ENCODE results near the gene CRYGD. TPM values are rescaled to one million over a fixed set of nuclear protein-coding genes. Genes with fewer than 3 reads are reported as not detected.

Gene CRYGD
- polyA plus RNA-seq, 3 donors = not detected

DNA sequence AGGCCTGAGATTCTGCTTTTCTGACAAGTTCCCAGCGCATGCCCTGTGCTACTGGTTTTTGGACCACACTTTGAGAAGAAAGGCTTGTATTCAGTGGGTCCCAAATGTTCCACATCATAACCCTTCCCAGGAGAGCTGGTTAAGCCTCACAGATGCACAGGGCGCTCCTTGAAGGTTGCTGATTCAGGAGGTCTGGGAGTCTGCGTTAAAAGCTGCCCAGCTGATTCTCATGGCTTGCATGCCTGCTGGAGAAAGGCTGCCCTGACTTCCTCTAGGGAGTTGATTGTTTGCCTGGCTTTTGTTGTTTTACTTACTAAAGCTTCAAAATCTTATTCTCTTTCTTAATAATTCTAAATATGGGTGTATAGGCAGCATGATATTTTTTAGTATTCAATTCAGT lies 20.7 kb downstream of the CRYGD start:
- Histone ChIP-seq H3K4me1 (ENCODE audit: control insufficient read depth in 1 of 2, insufficient read depth in 2 of 2, low read length in 2 of 2) (peaks cover 0 to 18% of the 10 kb centered on the region in 2 donors), H3K4me2 (replicated peaks; ENCODE audit: extremely low read depth, low read length, poor library complexity, severe bottlenecking) (no peak overlapping the region), H4K20me1 (ENCODE audit: insufficient read depth, low read length) (no peaks in the 10 kb centered on the region), H3K36me3 (replicated peaks in 1 of 2; ENCODE audit: control insufficient read depth in 1 of 2, insufficient read depth in 2 of 2, low read length in 2 of 2) (no peaks in the 10 kb centered on the region), H3K4me3 (replicated peaks in 1 of 3; ENCODE audit: low read depth in 2 of 3, low read length in 3 of 3) (no peak overlapping the region), H3K27me3 (ENCODE audit: control insufficient read depth in 2 of 2, insufficient read depth in 2 of 2, low read length in 2 of 2) (no peaks in the 10 kb centered on the region), H3K9ac (ENCODE audit: insufficient read depth, low read length, poor library complexity, severe bottlenecking) (no peak overlapping the region), H3K27ac (ENCODE audit: low read depth in 1 of 2, low read length in 2 of 2) (no peak overlapping the region), H2AFZ (ENCODE audit: insufficient read depth, low read depth, low read length, poor library complexity, severe bottlenecking) (no peak overlapping the region), H3K9me3 (replicated peaks in 1 of 2; ENCODE audit: control insufficient read depth in 1 of 2, insufficient read depth in 1 of 2, low read length in 2 of 2) (no peaks in the 10 kb centered on the region), H3K79me2 (ENCODE audit: insufficient read depth, low read length) (no peaks in the 10 kb centered on the region)
- Mint-ChIP-seq H3K27ac (no peak overlapping the region), H3K27me3 (ENCODE audit: low read depth in 3 of 3) (peaks cover 0 to 3% (median 0%) of the 10 kb centered on the region in 3 donors), H3K9me3 (peaks cover 0 to 4% (median 0%) of the 10 kb centered on the region in 7 donors), H3K36me3 (no peaks in the 10 kb centered on the region), H3K4me1 (peaks cover 24% of the 10 kb centered on the region), H3K4me3 (no peak overlapping the region)
- WGBS (ENCODE audit: insufficient coverage) = no CpG with 5 or more reads among the region's 3 CpGs
- no peak for DNase-seq
- TF ChIP-seq, protein P1, sequence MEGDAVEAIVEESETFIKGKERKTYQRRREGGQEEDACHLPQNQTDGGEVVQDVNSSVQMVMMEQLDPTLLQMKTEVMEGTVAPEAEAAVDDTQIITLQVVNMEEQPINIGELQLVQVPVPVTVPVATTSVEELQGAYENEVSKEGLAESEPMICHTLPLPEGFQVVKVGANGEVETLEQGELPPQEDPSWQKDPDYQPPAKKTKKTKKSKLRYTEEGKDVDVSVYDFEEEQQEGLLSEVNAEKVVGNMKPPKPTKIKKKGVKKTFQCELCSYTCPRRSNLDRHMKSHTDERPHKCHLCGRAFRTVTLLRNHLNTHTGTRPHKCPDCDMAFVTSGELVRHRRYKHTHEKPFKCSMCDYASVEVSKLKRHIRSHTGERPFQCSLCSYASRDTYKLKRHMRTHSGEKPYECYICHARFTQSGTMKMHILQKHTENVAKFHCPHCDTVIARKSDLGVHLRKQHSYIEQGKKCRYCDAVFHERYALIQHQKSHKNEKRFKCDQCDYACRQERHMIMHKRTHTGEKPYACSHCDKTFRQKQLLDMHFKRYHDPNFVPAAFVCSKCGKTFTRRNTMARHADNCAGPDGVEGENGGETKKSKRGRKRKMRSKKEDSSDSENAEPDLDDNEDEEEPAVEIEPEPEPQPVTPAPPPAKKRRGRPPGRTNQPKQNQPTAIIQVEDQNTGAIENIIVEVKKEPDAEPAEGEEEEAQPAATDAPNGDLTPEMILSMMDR (IDR thresholded peaks at IDR 0.05) = no peak
- intact Hi-C loops (cut with micrococcal nuclease) = no loop called here

DNA sequence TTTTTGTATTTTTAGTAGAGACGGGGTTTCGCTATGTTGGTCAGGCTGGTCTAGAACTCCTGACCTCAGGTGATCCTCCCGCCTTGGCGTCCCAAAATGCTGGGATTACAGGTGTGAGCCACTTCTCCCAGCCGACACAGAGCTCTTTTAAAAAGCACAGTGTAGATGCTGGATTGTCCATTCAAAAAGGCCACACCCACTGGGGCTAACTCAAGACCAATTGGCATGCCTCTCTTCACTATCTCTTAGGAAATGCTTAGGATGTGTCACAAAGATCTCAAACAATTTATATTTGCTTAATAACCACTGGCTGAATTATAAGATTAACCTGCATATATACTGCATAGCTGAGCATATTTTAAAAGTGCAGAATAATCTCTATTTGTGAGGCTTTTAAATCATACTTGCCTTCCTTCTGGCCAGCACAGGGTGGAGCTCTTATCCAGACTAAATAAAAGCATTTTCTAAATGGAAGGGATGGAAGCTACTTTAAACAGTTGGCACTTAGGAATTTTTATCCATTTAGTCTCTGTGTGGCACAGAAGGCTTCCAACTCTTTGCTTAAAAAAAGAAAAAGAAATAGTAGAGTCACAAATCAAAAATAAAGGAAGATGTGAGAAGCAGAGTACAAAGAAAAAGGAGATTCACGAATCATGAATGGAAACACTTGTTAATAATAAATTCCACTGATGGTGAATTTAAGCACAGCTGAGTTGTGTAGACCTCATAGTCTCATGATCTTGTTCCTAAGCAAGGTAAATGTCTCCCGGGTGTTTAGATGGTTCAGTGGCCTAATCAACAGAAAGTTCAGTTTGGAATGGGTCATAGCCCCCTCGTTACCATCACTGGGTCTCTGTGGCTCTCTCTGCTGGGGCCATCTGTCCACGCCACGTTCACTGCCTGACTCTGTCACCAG lies 22.4 kb downstream of the CRYGD start:
- Mint-ChIP-seq H3K4me1 (peaks cover 24% of the 10 kb centered on the region), H3K27ac (peak overlapping the region in 1 of 7 donors; percentile 45), H3K27me3 (ENCODE audit: low read depth in 3 of 3) (peaks cover 0 to 3% (median 0%) of the 10 kb centered on the region in 3 donors), H3K36me3 (no peaks in the 10 kb centered on the region), H3K9me3 (peaks cover 0 to 4% (median 0%) of the 10 kb centered on the region in 7 donors), H3K4me3 (peak overlapping the region; percentile 31 to 69)
- Histone ChIP-seq H2AFZ (ENCODE audit: insufficient read depth, low read depth, low read length, poor library complexity, severe bottlenecking) (peak overlapping the region; percentile 47), H3K9ac (ENCODE audit: insufficient read depth, low read length, poor library complexity, severe bottlenecking) (no peak overlapping the region), H3K4me2 (replicated peaks; ENCODE audit: extremely low read depth, low read length, poor library complexity, severe bottlenecking) (no peak overlapping the region), H3K36me3 (replicated peaks in 1 of 2; ENCODE audit: control insufficient read depth in 1 of 2, insufficient read depth in 2 of 2, low read length in 2 of 2) (no peaks in the 10 kb centered on the region), H3K27me3 (ENCODE audit: control insufficient read depth in 2 of 2, insufficient read depth in 2 of 2, low read length in 2 of 2) (no peaks in the 10 kb centered on the region), H3K4me1 (ENCODE audit: control insufficient read depth in 1 of 2, insufficient read depth in 2 of 2, low read length in 2 of 2) (peaks cover 0 to 18% of the 10 kb centered on the region in 2 donors), H3K9me3 (replicated peaks in 1 of 2; ENCODE audit: control insufficient read depth in 1 of 2, insufficient read depth in 1 of 2, low read length in 2 of 2) (no peaks in the 10 kb centered on the region), H3K79me2 (ENCODE audit: insufficient read depth, low read length) (no peaks in the 10 kb centered on the region), H3K27ac (ENCODE audit: low read depth in 1 of 2, low read length in 2 of 2) (no peak overlapping the region), H4K20me1 (ENCODE audit: insufficient read depth, low read length) (no peaks in the 10 kb centered on the region), H3K4me3 (replicated peaks in 1 of 3; ENCODE audit: low read depth in 2 of 3, low read length in 3 of 3) (peak overlapping the region in 1 of 3 experiments; percentile 30)
- no peak for DNase-seq
- TF ChIP-seq, protein P1 (IDR thresholded peaks at IDR 0.05) = no peak
- 32% methylated on average over 9 of the region's 10 CpGs for WGBS (ENCODE audit: insufficient coverage)
- intact Hi-C loops (cut with micrococcal nuclease) = no loop called here
